Measurements from ENCODE around the gene ZNF579. TPM values are rescaled to one million over a fixed set of nuclear protein-coding genes. Genes with fewer than 3 reads are reported as not detected.
A peak's percentile ranks its signal among the peaks of the same experiment; 100 is the strongest.

ZNF579 gene
- total and polyA plus RNA-seq, 9 of the 15 experiments (the other 6 are each of a cell fraction or from before 2014, with no cell fraction given): 0.06 to 15.9 (median 1.6) TPM

GRCh38 chr19:55599842-55600661, 19.4 kb upstream of the ZNF579 start, which contains the start of gene ZNF524 (continued):
- no peak for TF ChIP-seq ZNF318 (IDR thresholded peaks at IDR 0.05; ENCODE audit: borderline replicate concordance in 1 of 2, low read depth in 1 of 2)
- TF ChIP-seq ZKSCAN8 (CRISPR knock-in tag; IDR thresholded peaks at IDR 0.05): peak; percentile 87
- no peak for TF ChIP-seq ATF1 (CRISPR knock-in tag; IDR thresholded peaks at IDR 0.05)
- 0 out of 2 replicates have a peak, but pooled peaks have one; percentile 64 for TF ChIP-seq ATF1 (tag; IDR thresholded peaks at IDR 0.05)
- no peak for TF ChIP-seq HOXB6 (CRISPR knock-in tag; IDR thresholded peaks at IDR 0.05; ENCODE audit: borderline replicate concordance)
- no peak for TF ChIP-seq HES1 (IDR thresholded peaks at IDR 0.05; ENCODE audit: low read depth)
- no peak for TF ChIP-seq NCOA2 (IDR thresholded peaks at IDR 0.05; ENCODE audit: partially characterized antibody in 2 of 2)
- 0 out of 2 replicates have a peak, but pooled peaks have one; percentile 64 for TF ChIP-seq HBP1 (CRISPR knock-in tag; IDR thresholded peaks at IDR 0.05)
- TF ChIP-seq DDX20 (tag; IDR thresholded peaks at IDR 0.05; ENCODE audit: low read depth): no peak
- TF ChIP-seq FOXK2 (conservative IDR thresholded peaks at IDR 0.05 in 1 of 2, IDR thresholded peaks at IDR 0.05 in 1 of 2; ENCODE audit: low read depth in 2 of 2): no peak
- no peak; the same call in 1 of the 2 replicates for TF ChIP-seq RNF219 (CRISPR knock-in tag; IDR thresholded peaks at IDR 0.05)

Data from K562 (cell line).